ENCODE measurements around the gene SNRNP35. TPM values are rescaled to one million over a fixed set of nuclear protein-coding genes. Genes with fewer than 3 reads are reported as not detected.

SNRNP35 gene
- total RNA-seq, 1 donor from 2014 or later, result 13.6 TPM

Other genes with a start within 250 kb of the SNRNP35 start
- 54.4 and 55.3 TPM in 2 replicates for gene MPHOSPH9, start 225.0 kb upstream of the SNRNP35 start, total RNA-seq
- gene MTRFR, start 224.7 kb upstream of the SNRNP35 start, total RNA-seq, result 7.5 and 8.7 TPM in 2 replicates
- 466 and 496 TPM in 2 replicates for gene CDK2AP1, start 186.3 kb upstream of the SNRNP35 start, total RNA-seq
- gene SBNO1, start 93.3 kb upstream of the SNRNP35 start, total RNA-seq, result 30.7 and 34.0 TPM in 2 replicates
- 37.9 and 72.1 TPM in 2 replicates for gene KMT5A, start 74.0 kb upstream of the SNRNP35 start, total RNA-seq
- gene RILPL2, start 21.5 kb upstream of the SNRNP35 start, total RNA-seq, result 1.7 and 1.8 TPM in 2 replicates
- 30.3 and 43.4 TPM in 2 replicates for gene RILPL1, start 75.6 kb downstream of the SNRNP35 start, total RNA-seq
- gene TMED2, start 126.4 kb downstream of the SNRNP35 start, total RNA-seq, result 297 and 305 TPM in 2 replicates
- 13.8 and 15.8 TPM in 2 replicates for gene DDX55, start 144.0 kb downstream of the SNRNP35 start, total RNA-seq
- gene EIF2B1, start 175.5 kb downstream of the SNRNP35 start, total RNA-seq, result 98.2 and 117 TPM in 2 replicates
- gene GTF2H3, start 175.7 kb downstream of the SNRNP35 start, total RNA-seq, result 33.8 and 41.3 TPM in 2 replicates
- gene TCTN2, start 213.0 kb downstream of the SNRNP35 start, total RNA-seq, result 6.8 and 7.2 TPM in 2 replicates

Measured in myocyte (in vitro differentiated cells).